Ecto neural progenitor cell (in vitro differentiated cells): ENCODE results near the gene GINS2.

Experiments used
- DNase-seq: peaks from one replicate; pipeline ENCODE4 v3.0.0-alpha.2; 2018; ENCODE audit warnings: low spot score

Gene GINS2

DNA sequence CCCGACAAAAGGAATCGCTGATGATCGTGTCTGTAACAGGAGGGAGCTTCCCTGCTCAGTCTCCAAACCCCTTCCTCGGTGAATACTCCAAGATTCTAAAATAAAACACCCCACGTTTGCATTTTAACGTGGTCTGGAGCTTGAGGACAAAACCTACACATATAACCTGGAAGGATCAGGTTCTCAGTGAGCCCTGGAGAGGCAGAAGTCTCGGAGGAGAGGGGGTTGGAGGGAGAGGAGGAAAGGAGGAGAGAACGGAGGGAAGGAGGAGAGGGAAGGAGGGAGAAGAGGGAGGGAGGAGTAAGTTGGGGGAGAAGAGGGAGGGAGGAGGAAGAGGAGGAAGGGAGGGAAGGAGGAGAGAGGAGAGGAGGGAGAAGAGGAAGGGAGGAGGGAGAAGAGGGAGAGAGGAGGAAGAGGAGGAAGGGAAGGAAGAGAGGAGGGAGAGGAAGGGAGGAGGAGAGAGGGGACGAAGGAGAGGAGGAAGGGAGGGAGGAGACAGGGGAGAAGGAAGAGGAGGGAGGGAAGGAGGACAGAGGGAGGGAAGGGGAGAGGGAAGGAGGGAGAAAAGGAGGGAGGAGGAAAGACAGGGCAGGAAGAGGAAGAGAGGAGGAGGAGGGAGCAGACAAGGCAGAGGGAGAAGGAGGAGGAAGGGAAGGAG lies 27.4 kb upstream of the GINS2 start:
- no peak for DNase-seq

DNA sequence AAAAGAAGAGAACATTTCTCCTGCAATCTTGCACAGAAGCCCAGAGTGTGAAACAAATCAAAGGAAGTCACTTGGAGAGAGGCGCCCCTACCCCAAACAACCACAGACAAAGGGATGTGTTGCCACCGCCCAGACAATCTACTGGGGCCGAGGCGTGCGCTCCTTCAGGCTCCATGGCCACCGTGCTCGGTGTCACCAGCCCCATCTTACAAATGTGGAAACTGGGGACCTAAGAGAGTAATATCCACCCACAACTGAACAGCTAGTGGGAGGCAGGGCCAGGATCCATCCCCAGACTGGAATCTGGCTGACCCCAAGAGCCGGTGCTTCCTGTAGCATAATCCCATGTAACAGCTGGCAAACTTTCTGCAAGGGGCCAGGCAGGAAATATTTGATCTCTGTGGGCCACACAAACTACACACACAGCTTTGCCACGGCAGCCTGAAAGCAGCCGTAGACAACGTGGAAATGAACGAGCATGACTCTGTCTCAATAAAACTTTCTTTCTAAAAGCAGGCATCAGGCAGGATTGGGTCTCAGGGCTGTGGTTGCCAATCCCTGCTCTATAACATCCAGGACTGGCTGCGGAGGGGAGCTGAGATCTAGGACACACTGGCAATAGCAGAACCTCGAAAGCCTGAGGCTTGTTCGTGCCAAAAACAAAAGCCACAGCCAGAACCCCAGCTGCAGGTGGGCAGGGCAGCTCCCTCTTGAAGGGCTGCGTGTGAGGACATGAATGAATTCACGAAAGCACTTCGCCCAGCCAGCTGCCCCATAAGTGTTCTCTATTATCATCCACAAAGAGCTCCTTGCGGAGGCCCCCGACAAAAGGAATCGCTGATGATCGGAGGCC lies 26.6 kb upstream of the GINS2 start:
- no peak for DNase-seq

DNA sequence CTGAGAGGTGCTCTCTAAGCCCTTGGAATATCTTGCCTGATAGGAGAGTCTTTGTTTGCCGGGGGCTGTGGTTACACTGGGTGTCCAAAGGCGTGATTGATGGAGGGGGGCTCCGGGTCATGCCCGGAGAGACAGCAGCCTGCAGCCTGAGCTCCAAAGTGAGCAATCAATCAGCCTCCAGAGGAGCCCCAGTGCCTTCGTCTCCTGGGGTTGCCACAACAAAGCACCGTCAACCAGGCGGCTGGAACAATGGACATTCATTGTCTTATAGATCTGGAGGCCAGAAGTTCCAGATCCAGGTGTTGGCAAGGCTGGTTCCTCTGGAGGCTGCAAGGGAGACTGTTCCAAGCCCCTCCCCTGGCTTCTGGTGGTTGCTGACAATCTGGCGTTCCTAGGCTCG lies 24.0 kb upstream of the GINS2 start:
- DNase-seq = no peak

DNA sequence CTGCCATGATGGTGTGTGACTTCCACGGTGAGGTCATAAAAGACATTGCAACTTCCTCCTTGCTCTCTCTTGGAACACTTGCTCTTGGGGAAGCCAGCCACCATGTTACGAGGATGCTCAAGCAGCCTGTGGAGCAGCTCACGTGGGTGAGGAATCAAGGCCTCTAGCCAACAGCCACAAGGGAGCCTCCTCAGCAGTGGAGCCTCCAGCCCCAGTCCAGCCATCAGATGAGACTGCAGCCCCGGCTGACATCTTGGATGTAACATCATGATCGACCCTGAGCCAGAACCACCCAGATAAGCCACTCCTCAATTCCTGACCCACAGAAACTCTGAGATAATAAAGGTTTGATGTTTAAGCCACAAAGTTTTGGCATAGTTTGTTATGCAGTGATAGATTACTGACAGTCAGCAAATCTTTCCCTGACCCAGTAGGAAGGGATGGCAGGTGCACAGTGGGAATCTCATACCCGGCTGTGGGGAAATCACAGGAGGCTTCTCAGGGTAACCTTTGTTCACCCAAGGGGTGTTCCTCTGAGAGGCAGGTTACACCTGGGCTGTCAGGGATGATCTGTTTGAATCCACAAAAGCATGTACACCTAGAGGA lies 23.3 kb upstream of the GINS2 start:
- DNase-seq = no peak

DNA sequence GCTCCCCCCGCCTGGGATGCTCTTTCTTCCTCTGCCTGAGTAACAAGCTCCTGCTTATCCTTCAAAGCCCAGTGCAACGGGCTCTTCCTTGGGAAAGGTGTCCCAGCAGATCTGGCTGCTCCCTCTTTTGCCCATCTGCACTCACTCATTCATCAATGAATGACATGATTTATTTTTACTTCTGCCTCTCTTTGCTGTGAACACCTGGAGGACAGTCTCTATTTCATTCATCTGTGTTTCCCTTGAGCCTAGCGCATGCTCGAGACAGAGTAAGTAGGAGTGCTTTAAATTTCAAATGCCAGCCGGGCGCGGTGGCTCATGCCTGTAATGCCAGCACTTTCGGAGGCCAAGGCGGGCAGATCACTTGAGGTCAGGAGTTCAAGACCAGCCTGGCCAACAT lies 22.0 kb upstream of the GINS2 start:
- no peak for DNase-seq

DNA sequence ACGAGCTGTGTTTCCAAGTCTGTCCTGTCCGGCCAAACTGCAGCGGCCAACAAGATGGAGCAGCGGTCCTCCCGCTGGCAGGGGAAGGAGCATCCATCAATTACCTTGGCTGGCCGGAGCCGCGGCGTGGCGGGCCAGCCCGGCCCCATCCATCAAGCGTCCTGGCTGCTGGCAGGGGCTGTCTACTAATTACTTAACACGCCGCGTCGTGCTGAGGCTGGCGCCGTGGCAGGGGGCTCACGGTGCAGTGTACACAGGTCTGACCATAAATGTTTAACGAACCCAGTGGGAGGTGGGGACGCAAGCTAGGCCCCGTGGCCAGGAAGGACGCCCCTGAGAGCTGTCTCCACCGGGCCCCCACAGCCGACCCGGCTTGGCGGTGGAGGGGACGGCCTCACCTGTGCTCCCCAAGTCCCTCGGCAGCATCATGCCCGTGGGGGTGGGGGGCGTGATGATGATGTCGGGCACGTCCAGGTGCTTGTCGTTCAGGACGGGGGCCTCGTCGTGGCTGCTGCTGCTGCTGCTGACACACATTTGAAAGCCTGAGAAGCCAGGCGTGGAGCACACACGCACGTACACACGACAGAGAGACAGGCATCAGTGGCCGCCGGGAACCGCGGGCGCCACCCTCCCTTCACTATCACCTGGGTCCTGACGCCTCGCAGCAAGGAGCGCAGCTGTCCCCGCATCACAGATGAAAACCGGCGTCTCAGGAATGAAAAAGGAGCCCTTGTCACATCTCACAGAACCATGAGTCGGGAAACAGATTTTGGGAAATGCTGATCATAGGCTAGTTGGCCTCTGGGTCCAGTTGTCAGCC lies 21.2 kb upstream of the GINS2 start:
- DNase-seq = no peak

DNA sequence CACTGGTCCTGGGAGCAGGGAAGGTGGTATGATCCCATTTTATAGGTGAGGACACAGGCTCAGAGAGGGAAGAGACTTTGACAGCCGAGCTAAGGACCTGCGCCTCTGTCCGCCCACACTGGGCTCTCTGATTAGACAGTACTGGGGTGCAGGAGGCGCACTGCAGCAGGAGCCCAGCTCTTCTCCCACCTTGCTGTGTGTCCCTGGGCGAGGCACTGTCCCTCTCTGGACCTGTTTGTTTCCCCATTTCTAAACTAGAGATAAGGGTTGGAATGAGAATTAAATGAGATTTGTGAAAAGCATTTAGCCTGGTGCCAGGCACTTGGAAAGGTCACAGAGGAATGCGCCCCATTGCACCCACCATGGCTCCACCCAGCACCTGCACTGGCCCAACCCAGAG lies 19.6 kb upstream of the GINS2 start:
- no peak for DNase-seq

DNA sequence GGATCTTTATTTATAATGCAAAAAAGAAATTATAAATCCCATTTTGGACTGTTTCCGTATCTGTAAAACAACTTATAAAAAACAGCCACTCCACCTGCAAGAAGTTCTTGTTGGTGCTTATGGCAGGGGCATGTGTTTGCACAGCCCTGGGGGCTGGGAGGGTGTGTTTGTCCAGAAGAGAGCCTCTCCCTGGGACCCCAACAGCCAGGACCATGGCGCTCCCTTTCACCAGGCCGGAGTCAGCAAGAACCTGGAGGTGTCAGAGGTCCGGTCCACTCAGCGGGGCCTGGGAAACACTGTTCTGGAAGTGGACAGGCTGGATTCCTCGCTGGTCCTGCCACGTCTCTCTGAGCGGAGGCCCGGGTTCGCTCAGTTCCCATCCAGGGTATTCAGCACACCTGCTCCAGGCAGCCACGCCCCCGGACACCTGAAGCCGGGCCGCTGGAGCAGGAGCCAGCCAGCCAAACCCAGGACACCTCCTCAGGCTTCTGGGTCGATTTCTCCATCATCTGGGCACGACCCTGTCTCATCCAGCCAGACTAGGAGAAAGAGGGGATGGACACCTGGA lies 18.9 kb upstream of the GINS2 start:
- DNase-seq = no peak

DNA sequence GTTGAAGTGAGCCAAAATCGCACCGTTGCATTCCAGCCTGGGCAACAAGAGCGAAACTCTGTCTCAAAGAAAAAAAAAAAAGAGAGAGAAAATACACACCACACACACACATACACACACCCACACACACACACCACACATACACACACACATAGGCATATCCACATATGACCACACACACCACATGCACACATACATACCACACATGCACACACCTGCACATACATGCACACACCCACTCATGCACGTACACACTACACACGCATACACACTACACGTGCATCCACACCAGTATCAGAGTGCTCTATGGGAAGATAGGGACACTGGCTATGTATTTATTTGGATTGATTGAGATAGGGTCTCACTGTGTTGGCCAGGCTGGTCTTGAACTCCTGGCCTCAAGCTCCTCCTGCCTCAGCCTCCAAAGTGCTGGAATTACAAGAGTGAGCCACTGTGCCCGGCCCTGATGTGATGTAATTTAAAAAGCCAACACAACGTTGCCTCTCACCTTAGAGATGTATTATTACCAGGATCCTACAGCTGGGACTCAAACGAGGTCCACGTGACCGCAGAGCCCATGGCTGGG lies 17.8 kb upstream of the GINS2 start:
- no peak for DNase-seq

DNA sequence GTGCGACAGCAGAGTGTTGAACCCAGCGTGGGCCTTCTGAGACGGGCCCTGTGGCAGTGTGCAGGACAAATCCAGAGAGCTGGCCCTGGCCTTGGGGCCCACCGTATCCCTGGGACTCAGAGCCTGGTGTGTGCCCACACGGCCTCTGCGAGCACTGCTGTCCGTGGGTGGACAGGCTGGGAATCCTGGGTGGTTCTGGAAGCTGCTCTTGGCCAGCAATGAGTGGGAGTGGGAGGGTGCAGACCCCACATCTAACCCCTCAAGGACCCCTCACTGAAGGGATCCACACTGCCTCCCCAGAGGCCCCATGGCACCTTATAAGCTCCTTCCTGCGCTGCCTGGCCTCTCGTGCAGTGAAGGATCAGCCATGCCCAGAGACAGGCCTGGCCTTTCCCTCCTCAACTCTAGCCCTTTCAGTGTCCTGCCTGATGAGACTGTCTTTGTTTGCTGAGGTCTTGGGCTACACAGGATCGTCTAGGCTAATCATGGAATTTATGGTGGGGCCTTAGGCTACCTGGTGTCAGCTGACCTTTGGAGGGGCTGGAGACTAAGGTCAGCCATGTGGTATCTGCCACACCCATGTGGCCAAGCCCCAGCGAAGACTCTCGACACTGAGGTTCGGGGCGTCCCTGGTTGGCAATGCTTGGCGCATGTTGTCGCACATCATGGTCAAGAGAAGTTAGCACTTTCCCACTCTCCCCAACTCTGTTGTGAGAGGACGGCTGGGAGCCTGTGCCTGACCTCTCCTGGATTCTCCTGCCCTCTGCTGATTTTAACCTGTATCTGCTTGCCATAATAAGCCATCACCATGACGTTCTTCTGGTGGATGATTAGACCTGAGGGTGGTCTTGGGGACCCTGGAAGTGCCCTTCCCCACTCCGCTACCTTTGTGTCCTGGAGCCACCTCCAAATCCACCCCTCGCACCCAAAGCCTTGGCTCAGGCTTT lies 16.4 kb upstream of the GINS2 start:
- DNase-seq = no peak

DNA sequence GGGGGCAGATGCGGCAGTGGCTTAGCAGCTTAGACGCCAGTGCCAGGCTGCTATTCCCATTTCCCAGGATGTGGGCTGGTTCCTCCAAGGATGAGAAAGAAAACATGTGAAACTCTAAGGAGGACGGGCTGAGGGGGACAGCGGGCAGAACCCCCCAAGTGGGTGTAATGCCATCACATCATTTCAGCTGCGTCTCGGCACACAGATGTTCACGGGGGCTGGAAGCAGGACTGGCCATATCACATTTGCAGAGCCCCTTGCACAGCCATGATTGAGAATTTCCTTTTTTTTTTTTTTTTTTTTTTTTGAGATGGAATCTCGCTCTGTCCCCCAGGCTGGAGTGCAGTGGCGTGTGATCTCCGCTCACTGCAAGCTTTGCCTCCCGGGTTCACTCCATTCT lies 15.3 kb upstream of the GINS2 start:
- DNase-seq = no peak

DNA sequence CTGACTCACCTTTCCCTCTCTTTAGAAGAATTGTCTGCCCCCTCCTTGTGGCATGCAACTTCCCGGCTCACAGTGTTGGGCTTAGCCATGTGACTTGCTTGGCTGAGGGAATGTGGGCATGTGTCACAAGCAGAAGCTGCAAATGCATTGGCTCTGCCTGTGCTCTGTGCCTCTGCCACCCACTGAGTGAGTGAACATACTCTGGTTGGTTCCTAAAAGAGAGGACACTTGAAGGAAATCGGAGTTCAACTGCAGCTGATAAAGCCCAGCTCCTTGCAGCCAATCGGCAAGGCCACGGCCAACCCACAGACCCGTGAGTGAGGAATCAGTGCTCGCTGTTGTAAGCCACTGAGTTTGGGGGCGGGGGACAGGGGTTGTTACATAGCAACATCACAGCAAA lies 10.9 kb upstream of the GINS2 start:
- DNase-seq = no peak

DNA sequence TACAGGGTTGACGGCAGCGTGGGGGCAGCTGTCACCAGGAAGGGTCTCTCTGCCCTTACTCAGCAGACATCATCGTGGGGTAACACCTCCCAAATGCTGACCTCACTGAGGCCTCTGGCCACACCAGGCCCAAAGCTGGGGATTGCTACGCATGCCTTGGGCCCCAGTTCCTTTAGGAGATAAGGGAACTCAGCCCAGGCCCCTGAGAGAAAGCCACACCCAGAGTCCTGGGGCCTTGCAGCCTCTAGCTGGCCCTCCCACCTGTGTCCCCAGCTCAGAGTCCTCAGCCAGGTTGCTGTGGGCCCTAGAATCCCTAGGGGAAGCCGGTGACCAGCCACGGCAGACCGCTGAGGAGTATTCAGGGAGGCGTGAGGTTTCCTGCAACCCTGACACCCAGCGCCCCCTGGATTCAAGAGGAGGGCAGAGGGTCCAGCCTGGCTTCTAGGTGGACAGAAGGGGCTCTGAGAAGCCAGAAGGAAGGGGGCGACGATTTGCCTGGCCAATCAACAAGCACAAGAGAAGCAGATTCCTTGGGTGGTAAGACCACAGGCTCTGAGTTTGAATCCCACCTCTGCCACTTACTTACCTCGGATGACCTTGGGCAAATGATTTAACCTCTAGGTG lies 10.3 kb upstream of the GINS2 start:
- DNase-seq = no peak

DNA sequence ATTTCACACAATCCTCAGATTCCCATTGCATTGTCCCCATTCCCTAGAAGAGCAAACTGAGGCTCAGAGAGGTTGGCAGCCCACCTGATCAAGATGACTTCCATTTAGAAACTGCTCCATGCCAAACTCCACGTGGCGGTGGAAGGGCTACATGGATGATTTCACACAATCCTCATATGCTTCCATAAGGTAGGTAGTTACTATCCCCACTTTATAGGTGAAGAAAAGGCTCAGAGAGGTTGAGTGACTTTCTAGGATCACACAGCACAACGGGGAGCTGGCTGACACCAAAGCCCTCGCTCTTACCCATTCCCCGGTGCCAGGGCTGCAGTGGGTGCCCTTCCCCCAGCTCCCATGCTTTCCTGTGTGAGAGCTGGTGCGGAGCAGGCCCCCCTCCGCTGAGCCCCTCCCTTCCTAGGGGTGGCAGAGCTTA lies 9.7 kb upstream of the GINS2 start:
- DNase-seq = no peak

DNA sequence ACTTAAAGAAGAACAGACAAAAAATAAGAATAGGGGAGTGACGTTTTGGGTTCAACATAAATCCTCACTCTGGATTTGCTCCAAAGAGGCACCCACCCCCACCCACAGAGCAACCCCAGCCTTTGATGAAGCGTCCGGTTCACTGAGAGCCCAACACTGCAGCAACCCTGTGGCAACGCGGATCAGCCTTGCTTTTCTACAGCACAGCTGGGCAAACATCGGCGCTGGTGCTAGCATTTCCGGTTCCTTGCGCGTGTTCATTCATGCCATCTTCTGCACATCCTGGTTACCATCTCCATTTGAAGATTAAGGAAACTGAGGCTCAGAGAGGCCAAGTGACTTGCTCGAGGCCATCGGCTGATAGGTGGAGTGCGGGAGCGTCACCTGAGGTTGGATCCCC lies 8.7 kb upstream of the GINS2 start:
- no peak for DNase-seq

DNA sequence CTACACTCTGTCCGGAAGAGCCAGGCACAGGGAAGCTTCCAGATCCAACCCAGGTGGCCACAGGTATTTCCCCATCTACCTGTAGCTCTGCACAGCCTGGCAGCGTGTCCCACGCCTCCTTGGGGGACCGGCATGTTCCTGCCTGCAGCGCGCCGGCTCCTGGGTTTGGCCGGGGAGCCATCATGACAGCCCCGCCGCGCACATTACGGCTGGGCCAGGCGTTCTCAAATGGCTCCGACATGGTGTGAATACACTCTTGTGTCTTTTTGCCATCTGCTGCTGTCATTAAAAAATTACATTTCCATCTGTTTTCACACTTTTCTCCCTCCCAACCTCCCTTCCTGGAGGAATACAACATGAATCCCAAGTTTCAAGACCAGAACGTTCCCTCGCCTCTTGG lies 8.0 kb upstream of the GINS2 start:
- no peak for DNase-seq

DNA sequence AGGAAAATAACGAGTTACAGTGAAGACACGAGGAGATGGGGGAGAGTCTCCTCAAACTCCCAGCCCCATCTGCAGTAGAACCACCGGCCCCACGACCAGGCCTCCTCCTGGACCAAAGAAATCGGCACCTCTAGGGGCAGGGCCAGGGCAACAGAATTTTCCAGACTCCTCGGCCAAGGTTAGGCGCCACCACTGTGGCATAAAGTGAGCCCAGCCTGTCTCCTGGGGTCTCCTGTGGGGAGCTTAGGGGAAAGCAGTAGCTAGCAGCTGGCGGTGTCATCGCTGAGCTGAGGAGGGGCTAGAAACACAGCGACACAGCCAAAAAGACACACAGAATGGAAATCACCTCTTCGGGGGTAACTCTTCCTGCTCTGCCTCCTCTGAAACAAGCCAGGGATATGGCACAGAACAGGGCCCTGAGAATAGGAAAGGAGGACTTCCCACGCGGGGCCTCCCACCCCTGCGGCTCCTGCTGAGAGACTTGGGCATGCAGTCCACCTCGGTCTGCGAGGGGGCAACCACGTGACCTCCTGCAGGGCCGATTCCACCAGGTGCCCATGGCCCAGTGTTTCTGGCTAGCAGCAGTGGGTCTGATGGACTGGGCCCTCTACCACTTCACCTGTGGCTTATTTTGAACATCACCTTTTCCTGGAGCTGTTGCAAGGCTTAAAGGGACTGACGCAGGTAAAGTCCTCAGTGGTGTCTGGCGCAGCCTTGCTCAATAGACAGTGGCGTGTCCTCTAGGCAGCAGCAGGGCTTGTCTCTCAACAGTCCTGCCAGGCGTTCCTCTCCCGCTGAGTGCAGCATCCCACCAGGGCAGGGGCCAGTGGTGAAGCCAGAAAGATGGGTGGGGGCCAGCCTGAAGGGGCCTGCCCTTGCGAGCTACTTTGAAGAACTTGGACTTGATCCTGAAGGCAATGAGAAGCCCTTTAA lies 6.7 kb upstream of the GINS2 start:
- DNase-seq = no peak

DNA sequence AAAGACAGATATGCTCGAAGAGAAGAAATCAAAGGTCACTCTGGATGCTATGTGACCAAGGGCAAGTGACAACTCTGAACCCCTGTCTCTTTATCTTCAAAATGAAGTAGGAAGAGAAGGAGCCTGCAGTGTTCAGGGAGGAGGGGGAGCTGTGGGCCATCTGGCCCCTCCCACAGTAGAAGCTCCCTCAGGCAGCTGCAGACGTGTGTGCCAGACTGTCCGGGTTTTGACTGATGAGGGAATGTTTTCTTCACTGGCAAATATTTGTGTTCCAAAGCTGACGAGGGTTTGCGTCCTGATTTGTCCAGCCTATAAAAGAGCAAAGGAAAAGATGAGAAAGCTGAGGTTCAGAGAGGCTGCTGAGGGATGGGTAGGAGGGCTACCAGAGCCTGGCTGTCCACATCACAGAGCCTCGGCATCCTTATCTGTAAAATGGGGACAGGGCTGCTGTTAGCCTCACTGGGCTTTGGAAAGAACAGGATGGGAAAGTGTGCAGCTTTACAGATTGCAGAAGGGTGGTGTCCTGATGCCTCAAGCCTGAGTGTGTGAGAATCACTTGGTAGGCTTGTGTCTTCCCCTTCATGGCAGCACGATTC lies 1.8 kb upstream of the GINS2 start:
- DNase-seq = no peak

DNA sequence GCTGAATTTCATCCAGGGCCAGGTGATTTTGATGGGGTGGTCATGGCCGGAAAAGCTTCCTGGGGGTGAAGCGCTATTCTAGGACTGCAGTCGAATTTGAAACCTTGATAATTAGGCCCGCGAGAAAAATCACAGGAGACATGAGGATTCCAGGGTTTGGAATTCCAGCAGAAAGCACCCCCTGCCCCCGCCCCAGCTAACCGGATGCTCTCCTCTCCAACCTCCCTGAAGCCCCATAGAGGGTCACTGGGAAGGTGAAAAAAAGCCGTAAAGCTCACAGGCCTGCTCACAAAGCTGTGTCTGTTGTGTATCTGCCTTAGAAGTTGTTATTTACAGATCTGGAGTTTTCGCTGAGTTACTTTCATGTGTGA lies 1.2 kb upstream of the GINS2 start:
- DNase-seq = no peak
